Keratinocyte (primary cell): ENCODE results near the gene LCN10. TPM values are rescaled to one million over a fixed set of nuclear protein-coding genes. Genes with fewer than 3 reads are reported as not detected.
A peak's percentile ranks its signal among the peaks of the same experiment; 100 is the strongest.

Experiments used
- DNase-seq: peaks from one replicate; pipeline ENCODE4 v3.0.0-alpha.2; 2011; ENCODE audit warnings: low read depth, missing footprints, low spot score
- FAIRE-seq: peaks from 2 replicates; lab custom pipeline; 2011; peaks lifted over from hg19 to GRCh38; lab: Jason Lieb, UNC
- H2AFZ ChIP-seq: 2 replicates; pipeline ENCODE4 v1.6.0; 2012; ENCODE audit warnings: low read length, control low read depth, inconsistent platforms; ENCODE audit not compliant: control insufficient read depth
- H3K27ac ChIP-seq: 2 replicates; pipeline ENCODE4 v1.5.1; 2011; ENCODE audit warnings: low read length; ENCODE audit not compliant: control insufficient read depth, insufficient read depth
- H3K27me3 ChIP-seq: 3 replicates; pipeline ENCODE4 v1.6.0; 2011; ENCODE audit warnings: low read length; ENCODE audit not compliant: control insufficient read depth, insufficient read depth; ENCODE audit errors: extremely low read depth
- H3K36me3 ChIP-seq, 2 experiments: 2 replicates in 1 of 2; 3 replicates in 1 of 2; pipeline ENCODE4 v1.5.1; 2011; ENCODE audit warnings: low read length in 2 of 2, mild to moderate bottlenecking in 1 of 2; ENCODE audit not compliant: control insufficient read depth in 2 of 2, insufficient read depth in 2 of 2; ENCODE audit errors: extremely low read depth in 1 of 2
- H3K4me1 ChIP-seq: 3 replicates; pipeline ENCODE4 v1.5.1; 2011; ENCODE audit warnings: low read length; ENCODE audit not compliant: control insufficient read depth, insufficient read depth; ENCODE audit errors: extremely low read depth
- H3K4me2 ChIP-seq: 3 replicates; pipeline ENCODE4 v1.6.0; 2011; ENCODE audit warnings: low read depth, low read length; ENCODE audit not compliant: control insufficient read depth, insufficient read depth; ENCODE audit errors: extremely low read depth
- H3K4me3 ChIP-seq, 3 experiments: fragments of 200-600 bp in 1 of 3; sonication (generic) in 1 of 3; 2 replicates in 2 of 3; 3 replicates in 1 of 3; pipeline ENCODE4 v1.5.1; 2011 to 2016; ENCODE audit warnings: low read length in 3 of 3, mild to moderate bottlenecking in 3 of 3, control low read depth in 2 of 3, inconsistent platforms in 1 of 3, low read depth in 1 of 3, mixed read lengths in 1 of 3, mixed run types in 1 of 3, moderate library complexity in 1 of 3; ENCODE audit not compliant: control insufficient read depth in 2 of 3, insufficient read depth in 2 of 3; ENCODE audit errors: extremely low read depth in 1 of 3
- H3K79me2 ChIP-seq: 2 replicates; pipeline ENCODE4 v1.6.0; 2012; ENCODE audit warnings: low read length; ENCODE audit not compliant: control insufficient read depth, insufficient read depth
- H3K9ac ChIP-seq: 3 replicates; pipeline ENCODE4 v1.6.0; 2011; ENCODE audit warnings: low read length; ENCODE audit not compliant: control insufficient read depth, insufficient read depth; ENCODE audit errors: extremely low read depth
- H3K9me1 ChIP-seq: 3 replicates; pipeline ENCODE4 v1.6.0; 2011; ENCODE audit warnings: low read length; ENCODE audit not compliant: control insufficient read depth, insufficient read depth; ENCODE audit errors: extremely low read depth
- H3K9me3 ChIP-seq: 2 replicates; pipeline ENCODE4 v1.5.1; 2012; ENCODE audit warnings: low read depth, low read length; ENCODE audit not compliant: control insufficient read depth
- H4K20me1 ChIP-seq: 3 replicates; pipeline ENCODE4 v1.6.0; 2011; ENCODE audit warnings: low read length; ENCODE audit not compliant: control insufficient read depth, insufficient read depth; ENCODE audit errors: extremely low read depth
- EZH2 ChIP-seq: IDR thresholded peaks from one replicate; pipeline ENCODE4 v1.6.1; 2012; ENCODE audit warnings: inconsistent platforms, mild to moderate bottlenecking, low read length, moderate library complexity
- dilution Hi-C: fragments of 300-500 bp; cut with MboI; formaldehyde crosslinking; loops from one replicate; pipeline ENCODE4 v1.7.0; 2020; ENCODE audit warnings: low sequenced_read_pairs; ENCODE audit not compliant: extremely low pct_ligation_motif_present
- polyA plus RNA-seq, 5 experiments: library from polyadenylated mRNA; depleted of rRNA in 3 of 5; stranded (reverse) in 3 of 5; stranded (forward) in 1 of 5; unstranded in 1 of 5; fragments of >200 nt; gene quantifications; 1 replicate in 1 of 5; 2 replicates in 3 of 5; 3 replicates in 1 of 5; pipeline versions ENCODE4 v1.2.1 to v1.2.3, GENCODE V29; 2011 to 2012; ENCODE audit warnings: missing spikeins in 2 of 5, low read depth in 1 of 5, low replicate concordance in 1 of 5
- TF ChIP-seq, protein P1 (sequence below), 3 experiments: IDR thresholded peaks in 1 of 3; conservative IDR thresholded peaks in 1 of 3; optimal IDR thresholded peaks in 1 of 3; 2 replicates in 2 of 3; 3 replicates in 1 of 3; pipeline versions ENCODE3 to v1.5.1; 2011; ENCODE audit warnings: low read length in 3 of 3, mild to moderate bottlenecking in 3 of 3, moderate library complexity in 2 of 3, control low read depth in 1 of 3, inconsistent platforms in 1 of 3; ENCODE audit not compliant: insufficient read depth in 2 of 3; ENCODE audit errors: extremely low read depth in 1 of 3

The LCN10 gene
- polyA plus RNA-seq, 1 donor (not counting 4 experiments of a cell fraction or from before 2014, with no cell fraction given), result not detected

DNA sequence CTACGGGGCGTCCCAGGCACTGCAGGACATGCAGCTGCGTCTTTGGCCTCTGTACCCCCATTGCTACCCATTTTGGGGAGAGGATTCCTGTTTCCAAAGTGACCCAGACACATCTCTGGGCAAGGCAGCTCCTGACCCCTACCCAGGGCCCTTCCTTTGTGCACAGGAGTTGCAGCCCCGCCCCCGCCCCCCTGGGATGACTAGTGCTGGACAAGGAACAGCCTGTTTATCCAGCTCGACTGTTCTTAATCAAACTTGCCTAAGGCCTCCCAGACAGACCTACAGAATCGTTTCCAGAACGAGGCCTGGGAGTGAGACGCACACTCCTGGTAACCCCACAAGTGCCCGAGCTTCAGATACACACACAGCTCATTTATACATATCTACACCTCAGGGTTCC lies 17.1 kb downstream of the LCN10 start:
- Histone ChIP-seq H3K9me1 (peaks cover 3% of the 10 kb centered on the region), H4K20me1 (peaks cover 55% of the 10 kb centered on the region), H3K27me3 (no peaks in the 10 kb centered on the region), H3K36me3 (peaks cover 27 to 33% of the 10 kb centered on the region in 2 experiments), H2AFZ (no peak overlapping the region), H3K4me3 (peak overlapping the region; percentile 65 to 97 (median 87)), H3K79me2 (peaks cover 43% of the 10 kb centered on the region), H3K4me2 (peak overlapping the region; percentile 100), H3K4me1 (peaks cover 44% of the 10 kb centered on the region), H3K9ac (peak overlapping the region; percentile 90), H3K27ac (peak overlapping the region; percentile 67), H3K9me3 (no peaks in the 10 kb centered on the region)
- FAIRE-seq, result peak; percentile 64
- TF ChIP-seq, protein P1, sequence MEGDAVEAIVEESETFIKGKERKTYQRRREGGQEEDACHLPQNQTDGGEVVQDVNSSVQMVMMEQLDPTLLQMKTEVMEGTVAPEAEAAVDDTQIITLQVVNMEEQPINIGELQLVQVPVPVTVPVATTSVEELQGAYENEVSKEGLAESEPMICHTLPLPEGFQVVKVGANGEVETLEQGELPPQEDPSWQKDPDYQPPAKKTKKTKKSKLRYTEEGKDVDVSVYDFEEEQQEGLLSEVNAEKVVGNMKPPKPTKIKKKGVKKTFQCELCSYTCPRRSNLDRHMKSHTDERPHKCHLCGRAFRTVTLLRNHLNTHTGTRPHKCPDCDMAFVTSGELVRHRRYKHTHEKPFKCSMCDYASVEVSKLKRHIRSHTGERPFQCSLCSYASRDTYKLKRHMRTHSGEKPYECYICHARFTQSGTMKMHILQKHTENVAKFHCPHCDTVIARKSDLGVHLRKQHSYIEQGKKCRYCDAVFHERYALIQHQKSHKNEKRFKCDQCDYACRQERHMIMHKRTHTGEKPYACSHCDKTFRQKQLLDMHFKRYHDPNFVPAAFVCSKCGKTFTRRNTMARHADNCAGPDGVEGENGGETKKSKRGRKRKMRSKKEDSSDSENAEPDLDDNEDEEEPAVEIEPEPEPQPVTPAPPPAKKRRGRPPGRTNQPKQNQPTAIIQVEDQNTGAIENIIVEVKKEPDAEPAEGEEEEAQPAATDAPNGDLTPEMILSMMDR (optimal IDR thresholded peaks at IDR 0.05 in 1 of 3, IDR thresholded peaks at IDR 0.05 in 1 of 3, conservative IDR thresholded peaks at IDR 0.05 in 1 of 3; ENCODE audit: extremely low read depth in 1 of 3, insufficient read depth in 2 of 3, low read length in 3 of 3), result no peak
- no peak for TF ChIP-seq EZH2
- dilution Hi-C loops, result no loop called here
- DNase-seq, result no peak

DNA sequence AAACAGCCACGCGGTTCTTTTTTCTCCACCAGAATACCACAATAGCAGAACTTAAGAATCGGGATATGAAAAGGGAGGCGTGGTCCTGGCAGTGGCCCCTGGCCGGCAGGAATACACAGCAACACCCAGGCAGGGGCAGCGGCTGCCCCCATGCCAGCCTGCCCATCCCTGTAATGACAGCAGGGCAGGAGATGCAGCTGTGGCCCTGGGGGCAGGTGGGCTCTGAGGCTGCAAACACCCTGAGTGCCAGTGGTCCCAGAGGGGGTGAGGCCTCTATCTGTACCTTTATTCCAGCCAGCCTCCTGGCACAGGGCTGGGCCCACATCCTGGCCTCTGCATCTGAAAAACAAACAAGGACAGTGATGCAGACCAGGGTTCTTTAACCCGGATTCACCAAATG lies 18.0 kb downstream of the LCN10 start:
- Histone ChIP-seq H2AFZ (no peak overlapping the region), H3K9ac (no peak overlapping the region), H3K27me3 (no peaks in the 10 kb centered on the region), H3K27ac (no peak overlapping the region), H3K36me3 (peaks cover 27 to 33% of the 10 kb centered on the region in 2 experiments), H3K4me2 (no peak overlapping the region), H3K9me1 (peaks cover 3% of the 10 kb centered on the region), H3K4me1 (peaks cover 45% of the 10 kb centered on the region), H3K9me3 (no peaks in the 10 kb centered on the region), H4K20me1 (peaks cover 55% of the 10 kb centered on the region), H3K4me3 (no peak overlapping the region), H3K79me2 (peaks cover 37% of the 10 kb centered on the region)
- TF ChIP-seq, protein P1 (optimal IDR thresholded peaks at IDR 0.05 in 1 of 3, IDR thresholded peaks at IDR 0.05 in 1 of 3, conservative IDR thresholded peaks at IDR 0.05 in 1 of 3; ENCODE audit: extremely low read depth in 1 of 3, insufficient read depth in 2 of 3, low read length in 3 of 3), result no peak
- no peak for TF ChIP-seq EZH2
- dilution Hi-C loops, result no loop called here
- no peak for DNase-seq
- no peak for FAIRE-seq
